MM.1S (cell line): ENCODE measurements around the gene STX1B.

ENCODE experiments used
- CTCF ChIP-seq: fragments of 300-600 bp; sonication (generic); IDR thresholded peaks from 2 replicates; pipeline ENCODE4 v1.5.1; 2016; ENCODE audit warnings: antibody characterized with exemption, low read length, mixed read lengths
- EZH2 ChIP-seq: fragments of 300-600 bp; sonication (generic); optimal IDR thresholded peaks from 2 replicates; pipeline ENCODE3; 2017; ENCODE audit warnings: low read depth, mild to moderate bottlenecking, antibody characterized with exemption, low read length, mixed read lengths

DNA sequence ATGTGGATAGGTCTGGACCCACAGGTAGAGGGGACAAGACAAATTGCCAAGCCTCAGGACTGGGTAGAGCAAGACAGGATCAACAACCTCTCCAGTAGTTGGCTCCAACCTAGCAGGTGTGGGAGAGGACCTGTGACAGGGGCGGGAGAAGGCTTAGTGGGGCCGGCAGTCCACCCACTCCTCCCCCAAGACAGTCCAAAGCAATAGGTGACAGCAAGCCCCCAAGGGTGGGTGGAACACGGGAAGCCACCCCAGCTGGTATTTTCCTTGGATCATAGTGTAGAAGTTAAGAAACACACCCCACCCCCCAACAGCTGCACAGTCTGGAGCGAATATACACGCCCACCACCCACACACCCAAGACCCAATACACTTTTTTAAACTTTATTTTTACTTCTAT lies 18.8 kb upstream of the STX1B start:
- TF ChIP-seq EZH2 (no peak), CTCF (no peak)
